B cell (primary cell): ENCODE measurements around the gene MPHOSPH8.

Source experiments
- CTCF ChIP-seq: fragments of 200-600 bp; IDR thresholded peaks from one replicate; pipeline ENCODE4 v1.8.0; 2022; ENCODE audit warnings: antibody characterized with exemption, mild to moderate bottlenecking
- EZH2 ChIP-seq: IDR thresholded peaks from 2 replicates; pipeline ENCODE4 v1.6.1; 2012; ENCODE audit warnings: borderline replicate concordance, low read depth, mild to moderate bottlenecking, moderate library complexity, low read length; ENCODE audit not compliant: insufficient read depth, poor library complexity, severe bottlenecking

- TF ChIP-seq CTCF (no peak), EZH2 (no peak)
Observed at GRCh38 chr13:19661126-19661525, 27.7 kb downstream of the MPHOSPH8 start.
